SH-SY5Y (cell line): ENCODE results near the gene ADORA2B.

Experiments
- GATA2 ChIP-seq: IDR thresholded peaks from 2 replicates; pipeline ENCODE4 v1.6.1; 2011; ENCODE audit warnings: mild to moderate bottlenecking, low read depth, low read length
- GATA3 ChIP-seq: IDR thresholded peaks from 2 replicates; pipeline ENCODE4 v1.6.1; 2011; ENCODE audit warnings: low read depth, mild to moderate bottlenecking, low read length, moderate library complexity

The ADORA2B gene

DNA sequence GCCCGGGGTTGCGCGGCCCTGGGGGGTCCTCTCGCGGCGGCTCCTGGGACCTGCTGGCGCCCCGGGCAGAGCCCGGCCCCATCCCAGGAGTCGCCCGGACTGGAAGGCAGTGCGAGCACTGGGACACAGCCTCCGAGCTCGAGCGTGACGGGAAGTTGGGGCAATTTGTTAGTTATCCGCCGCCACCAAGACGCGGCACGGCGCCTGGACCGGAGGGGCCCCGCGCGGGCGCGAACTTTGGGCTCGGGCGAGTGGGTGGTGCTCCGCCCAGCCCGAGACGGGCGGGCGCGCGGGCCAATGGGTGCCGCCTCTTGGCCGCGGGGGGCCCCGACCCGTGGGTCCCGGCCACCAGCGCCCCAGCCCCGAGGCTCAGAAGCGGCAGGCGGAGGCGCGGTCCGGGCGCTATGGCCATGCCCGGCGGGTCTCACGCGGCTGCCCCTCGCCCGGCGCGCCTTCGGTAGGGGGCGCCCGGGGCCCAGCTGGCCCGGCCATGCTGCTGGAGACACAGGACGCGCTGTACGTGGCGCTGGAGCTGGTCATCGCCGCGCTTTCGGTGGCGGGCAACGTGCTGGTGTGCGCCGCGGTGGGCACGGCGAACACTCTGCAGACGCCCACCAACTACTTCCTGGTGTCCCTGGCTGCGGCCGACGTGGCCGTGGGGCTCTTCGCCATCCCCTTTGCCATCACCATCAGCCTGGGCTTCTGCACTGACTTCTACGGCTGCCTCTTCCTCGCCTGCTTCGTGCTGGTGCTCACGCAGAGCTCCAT, at the start of gene ADORA2B:
ADORA2B (plus strand) TSS at position 372 of the 768 bp plus-strand sequence; CDS start at position 491, 119 bp downstream.
- TF ChIP-seq GATA2 (no peak), GATA3 (no peak)

DNA sequence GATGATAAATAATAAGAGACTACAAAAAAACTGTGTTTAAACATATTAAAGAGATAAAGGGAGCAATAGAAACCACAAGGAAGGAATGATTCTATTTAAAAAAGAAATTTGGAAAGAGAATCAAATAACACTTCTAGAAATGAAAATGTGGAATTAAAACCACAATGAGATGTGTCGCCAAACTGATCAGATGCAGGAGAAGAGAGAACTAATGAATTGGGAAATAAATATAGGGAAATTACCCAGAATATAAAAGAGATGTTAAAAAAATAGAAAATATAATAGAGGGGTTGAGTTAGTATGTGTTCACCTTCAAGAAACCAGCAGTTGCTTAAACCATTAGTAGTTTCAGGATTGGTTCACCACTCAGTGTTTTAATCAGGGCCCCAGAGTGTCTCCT, 48.7 kb upstream of the ADORA2B start:
- TF ChIP-seq GATA2 (no peak), GATA3 (no peak)

DNA sequence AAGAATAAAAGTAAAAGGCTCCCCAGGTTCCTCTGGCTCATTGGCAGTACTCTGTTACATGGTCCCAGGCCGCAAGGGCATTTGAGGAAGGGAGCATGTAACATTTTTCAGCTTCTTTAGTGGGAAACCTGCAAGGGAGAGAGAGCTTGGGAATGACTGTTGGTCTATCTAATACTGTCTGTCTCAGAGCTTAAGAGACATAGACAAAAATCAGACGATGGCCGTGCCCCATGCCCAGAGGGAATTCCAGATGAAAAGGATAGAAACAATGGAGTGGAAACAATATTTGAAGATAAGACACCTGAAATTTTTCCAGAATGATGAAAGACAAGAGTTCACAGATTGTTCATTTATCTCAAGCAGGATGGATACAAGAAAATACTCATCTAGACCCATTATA, 48.1 kb upstream of the ADORA2B start:
- TF ChIP-seq GATA3 (no peak), GATA2 (no peak)

DNA sequence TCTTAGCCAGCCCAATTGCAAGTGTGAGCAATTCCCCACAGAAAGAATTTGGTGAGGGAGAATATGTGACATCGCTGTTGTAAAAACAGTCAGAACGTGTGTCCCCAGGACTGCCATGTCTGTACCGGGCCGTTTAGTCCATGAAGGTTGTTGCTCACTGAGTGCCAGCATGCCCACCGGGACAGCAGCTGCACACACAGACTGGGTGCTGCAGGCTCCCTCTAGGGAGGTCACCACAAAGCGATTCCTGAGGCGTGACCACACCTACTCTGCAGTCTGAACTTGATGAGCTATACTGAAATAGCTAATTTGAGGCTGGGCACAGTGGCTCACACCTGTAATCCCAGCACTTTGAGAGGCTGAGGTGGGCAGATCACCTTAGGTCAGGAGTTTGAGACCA, 44.1 kb upstream of the ADORA2B start:
- TF ChIP-seq GATA2 (no peak), GATA3 (no peak)

DNA sequence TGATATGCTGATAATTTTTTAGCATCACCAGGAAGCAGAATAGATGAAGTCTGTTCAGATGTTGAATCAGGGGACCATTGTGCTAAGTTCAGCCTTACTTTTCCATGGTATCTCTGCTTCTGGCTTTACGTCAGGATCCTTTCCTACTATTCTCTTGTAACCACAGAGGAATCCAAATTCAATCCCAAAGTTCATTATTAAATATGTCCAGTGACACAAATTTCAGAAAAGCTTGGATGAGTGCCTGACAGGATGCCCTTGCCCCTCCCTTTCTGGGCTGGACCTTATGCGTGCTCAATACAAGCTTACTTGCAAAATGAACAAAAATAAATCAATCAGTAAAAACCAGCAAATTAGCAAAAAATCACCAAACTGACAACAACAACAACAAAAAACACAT, 37.6 kb upstream of the ADORA2B start:
- TF ChIP-seq GATA2 (no peak), GATA3 (no peak)

DNA sequence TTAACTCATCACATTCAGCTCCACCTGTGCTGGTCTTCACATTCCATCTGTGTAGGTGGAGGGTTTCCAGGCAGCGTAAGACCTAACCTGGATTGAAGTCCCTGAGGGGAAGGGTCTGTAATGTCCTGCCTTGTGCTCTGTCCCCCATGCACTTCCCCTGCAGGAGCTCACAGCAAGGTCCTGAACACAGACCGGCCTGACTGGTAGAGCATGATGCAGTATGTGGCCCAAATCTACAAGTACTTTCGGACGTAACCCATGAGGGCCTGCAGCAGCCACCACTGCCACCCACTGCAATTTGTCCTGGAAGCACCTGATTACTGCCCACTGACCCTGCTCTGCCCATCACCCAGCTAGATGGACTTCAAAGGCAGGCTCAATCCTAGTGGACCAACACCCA, 36.6 kb upstream of the ADORA2B start:
- TF ChIP-seq GATA3 (no peak), GATA2 (no peak)

DNA sequence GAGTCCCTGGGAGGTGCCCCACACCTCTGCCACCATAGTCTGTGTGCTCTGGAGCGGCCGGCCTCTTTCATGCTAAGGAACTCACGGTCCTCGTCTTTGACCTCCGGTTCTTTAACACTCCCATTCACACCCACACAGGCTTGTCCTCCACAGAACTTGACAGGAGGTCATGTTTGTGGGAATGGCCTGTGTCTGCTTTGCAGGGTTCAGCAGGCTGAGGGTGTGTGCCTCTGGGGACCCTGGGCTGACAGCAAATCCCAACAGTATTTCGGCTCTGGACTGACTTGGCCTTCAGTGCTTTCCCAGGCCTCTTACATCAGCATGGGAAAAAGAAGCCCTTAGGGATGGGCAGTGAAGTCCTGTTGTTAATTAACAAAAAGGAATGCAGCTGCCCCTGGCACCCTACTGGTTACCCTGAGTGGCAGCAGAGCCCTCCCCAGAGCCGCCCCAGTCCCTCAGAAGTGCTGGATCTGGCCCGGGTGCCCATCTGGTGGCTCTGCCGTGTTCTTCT, 35.4 kb upstream of the ADORA2B start:
- TF ChIP-seq GATA3 (no peak), GATA2 (no peak)

DNA sequence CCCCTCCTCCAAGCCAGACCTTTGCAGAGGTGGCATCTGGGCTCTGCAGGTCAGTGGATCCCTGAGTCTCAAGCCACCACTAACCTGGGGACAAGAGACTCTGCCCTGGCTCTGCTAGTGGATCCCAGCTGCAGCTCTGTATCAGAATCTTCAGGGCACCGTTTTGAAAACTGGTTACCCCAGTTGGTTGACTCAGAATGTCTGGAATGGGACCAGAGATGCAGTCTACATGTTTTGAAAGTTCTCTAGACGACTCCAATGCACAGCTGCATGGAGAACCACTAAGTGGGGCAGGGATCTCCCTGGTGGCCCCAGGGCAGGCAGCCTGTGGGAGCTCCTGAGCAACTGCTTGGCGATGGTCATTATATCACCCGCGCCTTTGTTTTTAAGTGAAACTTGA, 34.1 kb upstream of the ADORA2B start:
- TF ChIP-seq GATA3: no peak
- no peak for TF ChIP-seq GATA2

DNA sequence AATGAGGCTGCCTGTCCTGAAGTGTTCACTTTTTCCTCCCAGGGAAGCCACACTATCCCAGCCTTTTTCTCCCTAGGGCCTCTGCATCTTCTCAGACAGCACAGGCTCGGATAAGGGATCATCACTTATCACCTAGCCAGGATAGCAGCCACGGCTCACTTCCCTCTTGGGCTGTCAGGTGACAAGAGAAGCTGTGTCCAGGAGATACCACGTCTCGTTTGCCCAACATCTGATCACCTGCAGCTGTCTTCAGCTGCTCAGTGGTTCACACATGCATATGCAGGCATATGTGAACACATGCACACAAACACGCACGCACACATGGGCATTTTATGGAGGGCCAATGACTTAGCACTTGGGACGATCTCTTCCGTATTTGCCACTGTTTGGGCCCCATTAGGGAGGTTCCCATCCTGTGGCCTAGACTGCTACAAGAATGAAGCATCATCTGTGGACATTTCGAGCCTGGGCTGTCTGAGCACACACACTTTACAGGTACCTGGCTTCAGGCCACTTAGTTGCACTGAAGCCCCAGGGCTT, 32.4 kb upstream of the ADORA2B start:
- TF ChIP-seq GATA3: no peak
- no peak for TF ChIP-seq GATA2

DNA sequence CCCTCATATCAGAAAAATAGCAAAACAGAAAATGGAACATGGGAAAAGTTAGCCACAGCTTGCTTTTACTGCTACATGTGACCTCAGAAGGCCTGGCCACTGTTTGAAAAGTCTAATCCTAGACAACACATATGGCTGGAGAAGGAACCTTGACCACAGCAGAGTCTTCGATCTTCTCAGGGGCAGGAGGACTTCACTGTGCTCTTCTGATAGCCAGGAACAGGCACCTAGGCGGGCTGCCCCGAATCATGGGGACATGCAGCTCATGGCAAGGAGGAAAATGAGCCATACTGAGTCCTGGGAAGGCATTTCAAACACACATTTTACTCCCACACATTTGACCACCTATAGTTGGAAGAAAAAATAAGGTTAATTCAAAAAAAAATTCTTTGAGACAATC, 31.1 kb upstream of the ADORA2B start:
- TF ChIP-seq GATA2: no peak
- TF ChIP-seq GATA3: no peak

DNA sequence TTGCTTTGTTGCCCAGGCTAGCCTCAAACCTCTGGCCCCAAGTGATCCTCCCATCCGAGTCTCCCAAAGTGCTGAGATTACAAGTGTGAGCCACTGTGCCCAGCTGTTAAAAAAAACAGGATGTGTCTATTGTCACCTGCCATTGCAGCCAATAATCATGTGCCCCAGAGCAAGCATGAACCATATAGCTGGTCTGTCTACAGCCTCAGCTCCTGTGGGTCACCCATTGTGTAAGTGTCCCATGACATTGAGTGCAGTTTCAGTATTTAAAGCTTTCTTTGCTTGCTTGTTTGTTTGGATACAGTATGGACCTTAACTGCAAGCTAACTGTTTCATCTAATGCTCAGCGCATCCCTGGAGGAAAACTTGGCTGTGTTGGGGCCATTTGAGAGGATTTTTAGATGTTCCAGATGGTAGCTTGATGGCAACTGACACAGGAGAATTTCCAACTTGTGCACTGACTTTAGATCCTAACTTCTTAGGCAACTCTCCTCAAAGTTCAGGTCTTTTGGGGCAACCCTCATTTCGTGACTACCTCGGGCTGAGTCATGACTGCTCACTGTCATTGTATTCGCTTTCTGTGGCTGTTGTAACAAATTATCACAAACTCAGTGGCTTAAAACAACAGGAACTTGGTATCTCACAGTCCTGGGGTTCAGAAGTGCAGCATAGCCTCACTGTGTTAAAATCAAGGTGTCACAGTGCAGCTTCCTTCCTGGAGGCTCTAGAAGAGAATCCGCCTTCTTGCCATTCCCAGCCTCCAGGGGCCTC, 30.3 kb upstream of the ADORA2B start:
- TF ChIP-seq GATA3 (no peak), GATA2 (no peak)

DNA sequence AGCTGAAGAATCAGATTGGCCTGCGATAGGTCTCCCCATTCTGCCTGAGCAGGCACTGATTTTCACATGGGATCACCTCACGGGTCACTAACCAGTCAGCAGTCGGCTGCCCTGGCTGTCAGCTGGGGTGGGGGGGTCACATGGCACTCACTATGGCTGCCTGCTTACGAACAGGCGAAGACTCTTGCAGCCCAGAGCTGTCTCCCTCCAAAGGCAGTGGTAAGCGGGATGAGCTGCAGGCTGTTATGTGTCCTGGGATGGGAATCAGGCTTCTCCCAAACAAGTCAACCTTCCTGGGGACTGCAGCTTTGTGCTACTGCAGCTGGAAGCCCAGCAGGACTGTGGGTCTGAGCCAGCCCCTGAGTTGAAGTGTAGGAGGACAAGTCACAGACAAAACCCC, 29.0 kb upstream of the ADORA2B start:
- TF ChIP-seq GATA2 (no peak), GATA3 (no peak)

DNA sequence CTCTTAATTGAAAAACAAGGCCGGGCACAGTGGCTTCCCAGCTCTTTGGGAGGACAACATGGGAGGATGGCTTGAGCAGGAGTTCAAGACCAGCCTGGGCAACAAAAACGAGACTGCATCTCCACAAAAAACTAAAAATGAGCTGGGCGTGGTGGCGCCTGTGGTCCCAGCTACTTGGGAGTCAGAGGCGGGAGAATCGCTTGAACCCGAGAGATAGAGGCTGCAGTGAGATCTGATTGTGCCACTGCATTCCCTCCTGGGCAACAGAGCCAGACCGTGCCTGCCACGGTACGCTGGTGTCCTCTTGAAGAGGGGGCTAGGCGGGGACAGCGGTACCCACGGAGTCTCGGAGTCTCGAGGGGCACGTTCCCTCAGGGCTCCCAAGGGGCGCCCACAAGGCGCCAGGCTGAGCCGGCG, 27.9 kb upstream of the ADORA2B start:
- TF ChIP-seq GATA2 (no peak), GATA3 (no peak)

DNA sequence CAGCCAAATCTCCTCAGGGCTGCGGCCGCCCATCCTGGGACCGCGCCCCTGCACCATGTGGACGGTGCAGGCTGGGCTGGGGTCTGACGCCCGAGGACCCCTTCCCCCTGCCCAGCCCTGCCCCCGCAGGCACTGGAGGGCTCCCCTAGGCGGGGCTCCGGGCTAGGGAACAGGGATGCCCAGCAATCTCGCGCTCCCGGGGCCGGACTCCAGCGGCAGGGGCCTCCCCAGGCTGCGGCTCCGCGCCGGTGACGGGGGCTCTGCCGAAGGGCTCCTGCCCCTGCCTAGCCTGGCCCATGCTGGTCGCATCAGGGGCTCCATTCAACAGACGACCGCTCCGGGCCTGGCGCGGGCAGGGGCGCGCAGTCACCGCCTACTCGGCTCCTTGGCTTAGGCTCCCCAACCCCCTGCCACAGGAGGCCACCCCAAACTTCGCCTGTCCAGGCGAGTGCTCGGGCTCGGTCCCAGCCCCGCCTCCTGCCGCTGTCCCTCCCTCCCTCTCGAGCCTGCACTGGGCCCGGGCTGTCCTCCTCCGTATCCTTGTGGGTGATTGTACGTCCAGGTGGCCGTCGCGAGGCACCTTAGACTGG, 27.4 kb upstream of the ADORA2B start:
- no peak for TF ChIP-seq GATA3
- no peak for TF ChIP-seq GATA2

DNA sequence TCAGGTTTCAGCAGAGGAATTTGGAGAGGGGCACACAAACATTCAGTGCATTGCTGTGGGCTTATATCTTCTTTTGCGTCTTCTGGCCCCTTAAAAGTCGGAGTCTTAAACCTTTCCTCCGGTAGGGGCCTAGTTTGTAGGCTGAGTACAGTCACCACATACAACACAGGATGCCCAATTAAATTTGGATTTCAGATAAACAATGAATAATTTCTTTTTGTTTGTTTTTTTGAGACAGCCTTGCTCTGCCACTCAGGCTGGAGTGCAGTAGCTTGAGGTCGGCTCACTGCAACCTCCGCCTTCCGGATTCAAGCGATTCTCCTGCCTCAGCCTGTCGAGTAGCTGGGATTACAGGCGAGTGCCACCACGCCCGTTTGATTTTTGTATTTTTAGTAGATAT, 26.7 kb upstream of the ADORA2B start:
- TF ChIP-seq GATA2 (no peak), GATA3 (no peak)
